Amygdala (tissue), 56 donors: ENCODE data around the gene UBTD1.

Source experiments
- DNase-seq, 56 donors: peaks; one replicate each; lab custom pipeline; 2025; lab: John Stamatoyannopoulos, UW

Gene UBTD1

GRCh38 chr10:97578171-97578844 is 79.6 kb downstream of the UBTD1 start:
- DNase-seq, result no peak

DNA sequence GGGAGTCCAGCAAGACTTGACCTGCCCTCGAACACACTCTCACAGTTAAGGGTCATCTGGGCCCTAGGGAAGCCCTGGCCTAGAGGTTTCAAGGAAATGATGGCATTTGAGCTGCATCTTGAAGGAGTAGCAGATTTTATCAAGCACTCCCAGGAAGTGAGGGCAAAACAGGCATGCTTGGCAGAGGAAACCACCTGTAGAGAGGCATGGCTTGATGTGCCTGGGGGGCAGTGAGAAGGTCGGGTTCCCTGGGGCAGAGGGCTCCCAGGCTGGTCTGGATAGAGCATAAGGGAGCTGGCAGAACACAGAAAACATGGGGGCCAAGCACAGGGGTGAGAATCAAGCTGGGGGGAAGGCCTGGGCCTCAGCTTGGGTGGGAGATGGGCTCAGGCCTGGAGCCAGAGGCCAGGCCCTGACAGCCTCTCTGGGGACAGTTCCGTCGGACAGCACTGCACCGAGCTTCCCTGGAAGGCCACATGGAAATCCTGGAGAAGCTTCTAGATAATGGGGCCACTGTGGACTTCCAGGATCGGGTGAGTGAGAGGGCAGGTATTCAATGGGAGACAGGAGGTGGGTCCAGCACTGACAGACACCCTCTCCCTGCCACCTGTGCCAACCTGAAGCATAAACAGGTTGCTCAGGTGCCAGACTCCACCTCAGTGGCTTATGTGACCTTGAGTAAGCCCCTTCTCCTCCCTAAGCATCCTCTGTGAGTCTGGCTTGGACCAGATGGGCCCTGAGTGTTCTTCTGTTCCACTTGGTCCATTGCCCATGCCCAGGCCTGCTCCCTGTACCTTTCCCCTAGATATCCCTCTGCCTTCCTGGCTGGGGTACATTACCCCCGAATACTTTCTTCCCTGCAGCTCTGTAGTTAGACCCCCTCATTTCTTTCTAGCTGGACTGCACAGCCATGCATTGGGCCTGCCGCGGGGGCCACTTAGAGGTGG is 82.0 kb downstream of the UBTD1 start:
- DNase-seq, result no peak

- no peak for DNase-seq
These were observed 83.4 kb downstream of the UBTD1 start for GRCh38 chr10:97582169-97582568.

DNA sequence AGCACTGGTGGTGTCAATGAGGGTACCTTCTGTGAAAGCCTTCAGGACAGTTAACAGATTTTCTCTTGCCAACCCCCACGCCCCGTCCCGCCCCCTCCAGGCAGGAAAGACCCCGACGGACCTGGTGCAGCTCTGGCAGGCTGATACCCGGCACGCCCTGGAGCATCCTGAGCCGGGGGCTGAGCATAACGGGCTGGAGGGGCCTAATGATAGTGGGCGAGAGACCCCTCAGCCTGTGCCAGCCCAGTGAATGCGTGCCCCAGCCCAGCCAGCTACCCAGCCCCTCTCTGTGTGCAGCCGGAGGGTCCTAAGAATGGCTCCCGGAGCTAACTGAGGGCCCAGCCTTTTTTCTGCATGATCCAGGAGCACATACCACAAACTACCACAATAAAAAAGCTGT is 84.8 kb downstream of the UBTD1 start:
- no peak for DNase-seq

GRCh38 chr10:97584060-97584797 is 85.5 kb downstream of the UBTD1 start, which contains the start of gene HOGA1:
TSS of gene HOGA1 (plus strand) at chr10:97584389. CDS start at chr10:97584704, 315 bp downstream.
- peak in 53 of 56 donors; percentile 19 to 97 (median 79) for DNase-seq

- DNase-seq, result no peak
These were observed 86.2 kb downstream of the UBTD1 start for GRCh38 chr10:97584798-97585438.

DNA sequence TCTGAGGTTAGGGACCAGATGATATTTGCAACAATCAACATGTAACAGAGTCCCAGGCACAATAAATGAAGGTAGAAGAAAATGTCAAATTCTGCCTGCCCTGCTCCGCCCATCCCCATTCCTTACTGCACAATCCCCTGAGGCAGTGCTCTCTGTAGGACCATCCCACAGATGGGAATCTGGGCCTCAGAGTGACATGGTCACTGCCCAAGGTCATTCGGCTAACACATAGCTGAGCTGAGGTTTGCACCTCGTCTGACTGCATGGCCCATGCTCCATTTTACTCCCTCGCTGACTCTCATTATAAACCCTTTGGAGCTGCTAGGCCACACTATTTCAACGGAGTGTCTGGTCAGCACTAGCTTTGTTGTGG is 86.7 kb downstream of the UBTD1 start:
- DNase-seq, result no peak

DNA sequence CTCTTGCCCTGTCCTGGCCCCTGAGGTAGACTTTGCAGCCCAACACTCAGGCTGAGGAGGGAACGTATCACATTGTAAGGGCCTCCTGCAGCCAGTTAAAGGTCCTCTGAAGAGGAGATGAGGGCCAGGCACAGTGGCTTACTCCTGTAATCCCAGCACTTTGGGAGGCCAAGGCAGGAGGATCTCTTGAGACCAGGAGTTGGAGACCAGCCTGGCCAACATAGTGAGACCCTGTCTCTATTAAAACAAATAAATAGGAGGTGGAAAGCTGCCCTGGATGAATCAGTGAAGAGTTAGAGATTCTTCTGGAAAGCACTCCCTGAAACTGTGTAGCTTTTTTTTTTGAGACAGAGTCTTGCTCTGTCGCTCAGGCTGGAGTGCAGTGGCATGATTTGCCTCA is 88.5 kb downstream of the UBTD1 start:
- DNase-seq, result no peak

DNA sequence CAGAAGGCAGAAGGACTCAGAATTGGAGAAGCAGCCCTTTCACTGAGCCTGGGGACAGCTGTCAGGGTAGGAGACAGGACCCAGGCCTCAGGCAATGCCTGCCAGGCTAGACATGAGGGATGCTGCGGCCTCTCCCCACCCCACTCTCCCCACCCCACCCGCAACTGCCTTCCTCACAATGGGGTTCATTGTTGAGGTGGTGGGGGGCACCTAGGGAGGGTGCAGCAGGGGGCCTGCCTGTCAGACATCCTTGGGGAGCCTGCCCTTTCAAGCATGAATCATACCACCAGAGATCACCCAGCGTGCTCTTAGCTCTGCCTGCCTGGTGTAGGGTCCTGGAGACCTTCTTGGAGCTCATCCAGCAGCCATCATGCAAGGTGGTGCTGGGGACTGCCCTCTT is 90.8 kb downstream of the UBTD1 start, which contains the start of gene C10orf62:
Gene C10orf62, plus strand, starts transcription at position 243 of the 400 bp plus-strand sequence. CDS start 177 bp downstream, outside the sequence.
- peak in 3 of 56 donors; percentile 13 to 72 (median 19) for DNase-seq

- no peak for DNase-seq
These were observed 91.5 kb downstream of the UBTD1 start for GRCh38 chr10:97590082-97590747.

- peak in 1 of 56 donors; percentile 17 for DNase-seq
These were observed 92.2 kb downstream of the UBTD1 start for GRCh38 chr10:97590748-97591495.

GRCh38 chr10:97593421-97593820 is 94.7 kb downstream of the UBTD1 start:
- DNase-seq, result no peak

GRCh38 chr10:97596101-97597082 is 97.7 kb downstream of the UBTD1 start:
- DNase-seq, result no peak

GRCh38 chr10:97597778-97598177 is 99.1 kb downstream of the UBTD1 start:
- DNase-seq, result no peak

- DNase-seq, result no peak
These were observed 99.9 kb downstream of the UBTD1 start for GRCh38 chr10:97598407-97599271.

DNA sequence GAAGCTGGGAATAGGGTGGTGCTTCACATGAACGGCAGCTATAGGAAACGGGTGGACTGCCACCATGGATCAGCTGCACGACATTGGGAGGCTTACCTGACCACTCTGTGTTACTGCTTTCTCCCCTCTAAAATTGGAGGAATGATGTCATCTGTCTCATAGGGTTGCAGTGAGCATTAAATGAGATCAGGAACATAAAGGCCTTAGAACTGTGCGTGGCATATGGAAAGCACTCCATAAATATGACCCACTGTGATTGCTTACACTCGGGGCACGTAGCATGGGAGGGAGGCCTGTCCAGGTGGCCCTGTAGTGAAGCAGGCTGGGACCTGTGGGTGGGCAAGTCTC is 100.5 kb downstream of the UBTD1 start:
- no peak for DNase-seq

DNA sequence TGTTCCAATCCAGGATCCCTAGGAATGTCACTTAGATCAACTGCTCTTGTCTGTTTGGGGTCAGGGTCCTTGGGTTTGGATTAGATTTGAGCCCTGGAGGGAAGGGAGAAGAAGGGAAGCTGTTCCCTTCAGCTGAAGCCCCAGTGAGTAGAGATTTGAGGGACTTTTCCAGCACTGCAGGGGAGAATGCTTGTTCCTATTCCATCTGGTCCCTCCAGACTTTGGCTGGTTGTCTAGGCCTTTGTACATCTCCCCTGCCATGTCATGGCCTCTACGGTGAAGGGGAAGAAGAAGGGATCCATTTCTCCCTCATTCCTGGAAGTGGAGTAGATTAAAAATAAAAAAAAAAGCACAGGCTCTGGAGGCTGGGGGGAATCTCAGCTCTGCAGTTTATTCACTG is 101.9 kb downstream of the UBTD1 start:
- DNase-seq, result no peak
